ENCODE data around the gene POP7. TPM values are rescaled to one million over a fixed set of nuclear protein-coding genes. Genes with fewer than 3 reads are reported as not detected.
"Not testable (repeated sequence)": the region's sequence is repeated elsewhere in the genome, so short reads cannot be mapped to it uniquely, and the experiment has no call there.

Gene POP7
- total RNA-seq, 1 donor from 2014 or later, result 25.1 TPM

GRCh38 chr7:100687751-100688300 is 18.1 kb upstream of the POP7 start:
- intact Hi-C loops (cut with DNase I), result no loop called here
- DNase-seq (ENCODE audit: low spot score), result peak; percentile 56

GRCh38 chr7:100688326-100688860 is 17.5 kb upstream of the POP7 start:
- intact Hi-C loops (cut with DNase I), result no loop called here
- DNase-seq (ENCODE audit: low spot score), result no peak

- DNase-seq (ENCODE audit: low spot score), result no peak
- intact Hi-C loops (cut with DNase I), result loop anchor here (5.0 kb wide), 3 partner anchors 82 to 222 kb away; partner anchors contain the start of genes FBXO24 and LRCH4
These were observed 16.4 kb upstream of the POP7 start for GRCh38 chr7:100689230-100690135.

GRCh38 chr7:100691676-100692577 is 14.0 kb upstream of the POP7 start:
- intact Hi-C loops (cut with DNase I), result loop anchor here (1.0 to 5.0 kb wide), 5 partner anchors 17 to 225 kb away; partner anchors contain the start of genes FBXO24 and LRCH4
- DNase-seq (ENCODE audit: low spot score), result peak; percentile 90

GRCh38 chr7:100692578-100692961 is 13.4 kb upstream of the POP7 start:
- no peak for DNase-seq (ENCODE audit: low spot score)
- intact Hi-C loops (cut with DNase I), result loop anchor here (2.0 to 5.0 kb wide), 4 partner anchors 18 to 225 kb away; partner anchors contain the start of genes FBXO24 and LRCH4

- no peak for DNase-seq (ENCODE audit: low spot score)
- intact Hi-C loops (cut with DNase I), result loop anchor here (2.0 to 5.0 kb wide), 4 partner anchors 19 to 226 kb away; partner anchors contain the start of genes FBXO24 and LRCH4
These were observed 12.4 kb upstream of the POP7 start for GRCh38 chr7:100693312-100694097.

GRCh38 chr7:100694098-100694745 is 11.7 kb upstream of the POP7 start, which contains the start of gene GIGYF1:
TSS of gene GIGYF1 (minus strand) at chr7:100694250. CDS start at chr7:100688238, 6,012 bp downstream.
- intact Hi-C loops (cut with DNase I), result loop anchor here (5.0 kb wide), 3 partner anchors 87 to 227 kb away; partner anchors contain the start of genes FBXO24 and LRCH4
- peak; percentile 82 for DNase-seq (ENCODE audit: low spot score)

GRCh38 chr7:100696123-100696521 is 9.8 kb upstream of the POP7 start:
- no peak for DNase-seq (ENCODE audit: low spot score)
- intact Hi-C loops (cut with DNase I), result no loop called here

GRCh38 chr7:100699018-100699417 is 6.9 kb upstream of the POP7 start:
- intact Hi-C loops (cut with DNase I), result no loop called here
- no peak for DNase-seq (ENCODE audit: low spot score)

- intact Hi-C loops (cut with DNase I); DNase-seq (ENCODE audit: low spot score): not testable (repeated sequence)
These were observed 4.8 kb upstream of the POP7 start for GRCh38 chr7:100701089-100701488.

GRCh38 chr7:100705320-100705752 is 585 bp upstream of the POP7 start:
- intact Hi-C loops (cut with DNase I), result loop anchor here (1.0 to 5.0 kb wide), 3 partner anchors 33 to 167 kb away; partner anchors contain the start of genes GNB2 and SLC12A9
- DNase-seq (ENCODE audit: low spot score), result peak; percentile 89

- DNase-seq (ENCODE audit: low spot score), result no peak
- intact Hi-C loops (cut with DNase I), result loop anchor here (5.0 kb wide), 2 partner anchors 34 to 166 kb away; partner anchors contain the start of gene GNB2
These were observed 871 bp downstream of the POP7 start for GRCh38 chr7:100706672-100707311.

GRCh38 chr7:100708395-100708794 is 2.5 kb downstream of the POP7 start:
- intact Hi-C loops (cut with DNase I), result loop anchor here (5.0 kb wide), 2 partner anchors 36 to 164 kb away; partner anchors contain the start of gene GNB2
- no peak for DNase-seq (ENCODE audit: low spot score)

GRCh38 chr7:100710452-100710851 is 4.5 kb downstream of the POP7 start:
- intact Hi-C loops (cut with DNase I), result no loop called here
- no peak for DNase-seq (ENCODE audit: low spot score)

GRCh38 chr7:100711369-100711768 is 5.4 kb downstream of the POP7 start:
- DNase-seq (ENCODE audit: low spot score), result no peak
- intact Hi-C loops (cut with DNase I), result no loop called here

GRCh38 chr7:100714725-100715124 is 8.8 kb downstream of the POP7 start:
- DNase-seq (ENCODE audit: low spot score), result no peak
- intact Hi-C loops (cut with DNase I), result no loop called here

- intact Hi-C loops (cut with DNase I); DNase-seq (ENCODE audit: low spot score): not testable (repeated sequence)
These were observed 11.2 kb downstream of the POP7 start for GRCh38 chr7:100717073-100717472.

All from cardiac septum (tissue), 1 donor.